Measurements from ENCODE around the gene MMP2.

GRCh38 chr16:55438281-55438680, 40.7 kb upstream of the MMP2 start:
- TF ChIP-seq POLR2A (IDR thresholded peaks at IDR 0.05; ENCODE audit: low read length): no peak
- no peak for TF ChIP-seq GATA1 (IDR thresholded peaks at IDR 0.05; ENCODE audit: low read depth, low read length)
